Measurements from ENCODE around the gene KLK6.

GRCh38 chr19:51001515-51001914 is 32.1 kb upstream of the KLK6 start, which contains the start of gene KLK8:
- TF ChIP-seq POLR2AphosphoS5 (IDR thresholded peaks at IDR 0.05; ENCODE audit: low read depth, low read length) (no peak), TAF1 (IDR thresholded peaks at IDR 0.05; ENCODE audit: borderline replicate concordance, low read depth, low read length) (no peak)

All from GM12892 (cell line).